Liver (tissue), 3 donors: Measurements from ENCODE around the gene MRS2.

ENCODE experiments used
- ATF3 ChIP-seq: IDR thresholded peaks from 2 replicates; pipeline ENCODE4 v1.6.1; 2016; ENCODE audit warnings: antibody characterized with exemption
- GABPA ChIP-seq, 2 donors: IDR thresholded peaks in 1 of 2; conservative IDR thresholded peaks in 1 of 2; 2 replicates each; pipeline ENCODE4 v1.6.1; 2016; ENCODE audit warnings: antibody characterized with exemption in 2 of 2, mild to moderate bottlenecking in 1 of 2, moderate library complexity in 1 of 2
- NR2F2 ChIP-seq: IDR thresholded peaks from 2 replicates; pipeline ENCODE4 v1.6.1; 2016; ENCODE audit warnings: antibody characterized with exemption
- RAD21 ChIP-seq, 2 donors: IDR thresholded peaks; 2 replicates each; pipeline ENCODE4 v1.6.1; 2016; ENCODE audit warnings: antibody characterized with exemption in 2 of 2, mild to moderate bottlenecking in 2 of 2
- RXRA ChIP-seq, 2 donors: IDR thresholded peaks; 2 replicates each; pipeline ENCODE4 v1.6.1; 2017 to 2018; ENCODE audit warnings: antibody characterized with exemption in 2 of 2, mild to moderate bottlenecking in 1 of 2
- SP1 ChIP-seq: IDR thresholded peaks from 2 replicates; pipeline ENCODE4 v1.6.1; 2018; ENCODE audit warnings: antibody characterized with exemption, mild to moderate bottlenecking
- TF ChIP-seq, protein P1 (sequence below): fragments of 150-350 bp; IDR thresholded peaks from 2 replicates; pipeline ENCODE4 v1.5.1; 2017; ENCODE audit warnings: improper control_type of control experiment, low read depth, low read length; ENCODE audit not compliant: missing input control
- TF ChIP-seq, protein P2 (sequence below): IDR thresholded peaks from 2 replicates; pipeline ENCODE4 v1.6.1; 2016; ENCODE audit warnings: antibody characterized with exemption, mild to moderate bottlenecking
- donor health status: healthy.
- donor health status: healthy.

- TF ChIP-seq ATF3 (no peak), RAD21 (IDR thresholded peaks at IDR 0.05) (no peak), SP1 (no peak), NR2F2 (no peak), GABPA (IDR thresholded peaks at IDR 0.05 in 1 of 2, conservative IDR thresholded peaks at IDR 0.05 in 1 of 2) (no peak), RXRA (IDR thresholded peaks at IDR 0.05) (no peak)
- TF ChIP-seq, protein P1, sequence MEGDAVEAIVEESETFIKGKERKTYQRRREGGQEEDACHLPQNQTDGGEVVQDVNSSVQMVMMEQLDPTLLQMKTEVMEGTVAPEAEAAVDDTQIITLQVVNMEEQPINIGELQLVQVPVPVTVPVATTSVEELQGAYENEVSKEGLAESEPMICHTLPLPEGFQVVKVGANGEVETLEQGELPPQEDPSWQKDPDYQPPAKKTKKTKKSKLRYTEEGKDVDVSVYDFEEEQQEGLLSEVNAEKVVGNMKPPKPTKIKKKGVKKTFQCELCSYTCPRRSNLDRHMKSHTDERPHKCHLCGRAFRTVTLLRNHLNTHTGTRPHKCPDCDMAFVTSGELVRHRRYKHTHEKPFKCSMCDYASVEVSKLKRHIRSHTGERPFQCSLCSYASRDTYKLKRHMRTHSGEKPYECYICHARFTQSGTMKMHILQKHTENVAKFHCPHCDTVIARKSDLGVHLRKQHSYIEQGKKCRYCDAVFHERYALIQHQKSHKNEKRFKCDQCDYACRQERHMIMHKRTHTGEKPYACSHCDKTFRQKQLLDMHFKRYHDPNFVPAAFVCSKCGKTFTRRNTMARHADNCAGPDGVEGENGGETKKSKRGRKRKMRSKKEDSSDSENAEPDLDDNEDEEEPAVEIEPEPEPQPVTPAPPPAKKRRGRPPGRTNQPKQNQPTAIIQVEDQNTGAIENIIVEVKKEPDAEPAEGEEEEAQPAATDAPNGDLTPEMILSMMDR = no peak
- TF ChIP-seq, protein P2, sequence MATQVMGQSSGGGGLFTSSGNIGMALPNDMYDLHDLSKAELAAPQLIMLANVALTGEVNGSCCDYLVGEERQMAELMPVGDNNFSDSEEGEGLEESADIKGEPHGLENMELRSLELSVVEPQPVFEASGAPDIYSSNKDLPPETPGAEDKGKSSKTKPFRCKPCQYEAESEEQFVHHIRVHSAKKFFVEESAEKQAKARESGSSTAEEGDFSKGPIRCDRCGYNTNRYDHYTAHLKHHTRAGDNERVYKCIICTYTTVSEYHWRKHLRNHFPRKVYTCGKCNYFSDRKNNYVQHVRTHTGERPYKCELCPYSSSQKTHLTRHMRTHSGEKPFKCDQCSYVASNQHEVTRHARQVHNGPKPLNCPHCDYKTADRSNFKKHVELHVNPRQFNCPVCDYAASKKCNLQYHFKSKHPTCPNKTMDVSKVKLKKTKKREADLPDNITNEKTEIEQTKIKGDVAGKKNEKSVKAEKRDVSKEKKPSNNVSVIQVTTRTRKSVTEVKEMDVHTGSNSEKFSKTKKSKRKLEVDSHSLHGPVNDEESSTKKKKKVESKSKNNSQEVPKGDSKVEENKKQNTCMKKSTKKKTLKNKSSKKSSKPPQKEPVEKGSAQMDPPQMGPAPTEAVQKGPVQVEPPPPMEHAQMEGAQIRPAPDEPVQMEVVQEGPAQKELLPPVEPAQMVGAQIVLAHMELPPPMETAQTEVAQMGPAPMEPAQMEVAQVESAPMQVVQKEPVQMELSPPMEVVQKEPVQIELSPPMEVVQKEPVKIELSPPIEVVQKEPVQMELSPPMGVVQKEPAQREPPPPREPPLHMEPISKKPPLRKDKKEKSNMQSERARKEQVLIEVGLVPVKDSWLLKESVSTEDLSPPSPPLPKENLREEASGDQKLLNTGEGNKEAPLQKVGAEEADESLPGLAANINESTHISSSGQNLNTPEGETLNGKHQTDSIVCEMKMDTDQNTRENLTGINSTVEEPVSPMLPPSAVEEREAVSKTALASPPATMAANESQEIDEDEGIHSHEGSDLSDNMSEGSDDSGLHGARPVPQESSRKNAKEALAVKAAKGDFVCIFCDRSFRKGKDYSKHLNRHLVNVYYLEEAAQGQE = no peak
Measured at GRCh38 chr6:24408719-24409410, 6.1 kb downstream of the MRS2 start.
